Astrocyte (in vitro differentiated cells and primary cell): ENCODE measurements around the gene GSPT1. TPM values are rescaled to one million over a fixed set of nuclear protein-coding genes. Genes with fewer than 3 reads are reported as not detected.

Source experiments
- DNase-seq: peaks from one replicate; pipeline ENCODE4 v3.0.0-alpha.2; 2010; ENCODE audit warnings: low read depth
- FAIRE-seq: peaks from 2 replicates; lab custom pipeline; 2011; peaks lifted over from hg19 to GRCh38; lab: Jason Lieb, UNC
- H2AFZ ChIP-seq: 2 replicates; pipeline ENCODE4 v1.6.0; 2012; ENCODE audit warnings: low read depth, low read length, inconsistent platforms
- H3K27ac ChIP-seq: 2 replicates; pipeline ENCODE4 v1.5.1; 2011; ENCODE audit warnings: low read depth, low read length, inconsistent platforms
- H3K27me3 ChIP-seq: 2 replicates; pipeline ENCODE4 v1.6.0; 2011; ENCODE audit warnings: low read length, inconsistent platforms; ENCODE audit not compliant: insufficient read depth
- H3K36me3 ChIP-seq: 2 replicates; pipeline ENCODE4 v1.5.1; 2011; ENCODE audit warnings: low read length, inconsistent platforms; ENCODE audit not compliant: insufficient read depth
- H3K4me1 ChIP-seq: 2 replicates; pipeline ENCODE4 v1.5.1; 2011; ENCODE audit warnings: low read length, inconsistent platforms; ENCODE audit not compliant: insufficient read depth
- H3K4me2 ChIP-seq: 2 replicates; pipeline ENCODE4 v1.6.0; 2012; ENCODE audit warnings: low read length, inconsistent platforms
- H3K4me3 ChIP-seq: 2 replicates; pipeline ENCODE4 v1.5.1; 2011; ENCODE audit warnings: low read depth, mild to moderate bottlenecking, low read length, inconsistent platforms; ENCODE audit not compliant: insufficient read depth
- H3K79me2 ChIP-seq: 2 replicates; pipeline ENCODE4 v1.6.0; 2012; ENCODE audit warnings: mild to moderate bottlenecking, low read length, inconsistent platforms; ENCODE audit not compliant: insufficient read depth
- H3K9ac ChIP-seq: 2 replicates; pipeline ENCODE4 v1.6.0; 2012; ENCODE audit warnings: mild to moderate bottlenecking, low read length, inconsistent platforms
- H3K9me3 ChIP-seq: 2 replicates; pipeline ENCODE4 v1.5.1; 2012; ENCODE audit warnings: low read depth, mild to moderate bottlenecking, low read length, inconsistent platforms; ENCODE audit not compliant: insufficient read depth
- H4K20me1 ChIP-seq: 2 replicates; pipeline ENCODE4 v1.6.0; 2012; ENCODE audit warnings: low read length, inconsistent platforms; ENCODE audit not compliant: insufficient read depth
- H3K27ac Mint-ChIP-seq: one replicate; pipeline ENCODE4 v1.8.0; 2021; ENCODE audit warnings: mild to moderate bottlenecking, mixed read lengths; ENCODE audit not compliant: unreplicated experiment
- H3K27me3 Mint-ChIP-seq: one replicate; pipeline ENCODE4 v1.8.0; 2021; ENCODE audit warnings: low read depth, mixed read lengths; ENCODE audit not compliant: unreplicated experiment
- H3K36me3 Mint-ChIP-seq: one replicate; pipeline ENCODE4 v1.8.0; 2021; ENCODE audit warnings: low read depth, mixed read lengths; ENCODE audit not compliant: unreplicated experiment
- H3K4me1 Mint-ChIP-seq: one replicate; pipeline ENCODE4 v1.8.0; 2021; ENCODE audit warnings: low read depth, mixed read lengths; ENCODE audit not compliant: unreplicated experiment
- H3K4me3 Mint-ChIP-seq: one replicate; pipeline ENCODE4 v1.8.0; 2021; ENCODE audit warnings: mild to moderate bottlenecking, moderate library complexity, mixed read lengths; ENCODE audit not compliant: unreplicated experiment
- H3K9me3 Mint-ChIP-seq: one replicate; pipeline ENCODE4 v1.8.0; 2021; ENCODE audit warnings: mild to moderate bottlenecking, mixed read lengths; ENCODE audit not compliant: unreplicated experiment
- EZH2 ChIP-seq: IDR thresholded peaks from 2 replicates; pipeline ENCODE4 v1.6.1; 2012; ENCODE audit warnings: mild to moderate bottlenecking, low read length, inconsistent platforms; ENCODE audit not compliant: insufficient read depth
- total RNA-seq: library from RNA; stranded (reverse); gene quantifications from 2 replicates; pipeline ENCODE4 v1.2.1, GENCODE V29; 2021
- TF ChIP-seq, protein P1 (sequence below): IDR thresholded peaks from 2 replicates; pipeline ENCODE4 v1.5.1; 2011; ENCODE audit warnings: low read depth, mild to moderate bottlenecking, inconsistent platforms, low read length, moderate library complexity; ENCODE audit not compliant: insufficient read depth

Gene GSPT1
- total RNA-seq, 1 donor from 2014 or later: 173 TPM

GRCh38 chr16:11893571-11893970 lies 22.2 kb downstream of the GSPT1 start:
- no peak overlapping the region for H3K4me2 ChIP-seq
- peaks cover 53% of the 10 kb centered on the region for H3K79me2 ChIP-seq
- H3K4me1 Mint-ChIP-seq: peaks cover 13% of the 10 kb centered on the region

GRCh38 chr16:11892761-11893160 lies 23.0 kb downstream of the GSPT1 start:
- H3K36me3 Mint-ChIP-seq: peaks cover 4% of the 10 kb centered on the region
- FAIRE-seq: no peak
- DNase-seq: no peak
- H3K4me1 ChIP-seq: peaks cover 10% of the 10 kb centered on the region
- no peak overlapping the region for H3K4me3 Mint-ChIP-seq
- no peak overlapping the region for H3K9ac ChIP-seq
- H3K27me3 ChIP-seq: no peaks in the 10 kb centered on the region
- no peak overlapping the region for H2AFZ ChIP-seq
- peaks cover 45% of the 10 kb centered on the region for H3K79me2 ChIP-seq
- H3K9me3 Mint-ChIP-seq: no peaks in the 10 kb centered on the region
- peaks cover 11% of the 10 kb centered on the region for H3K4me1 Mint-ChIP-seq
- H3K4me3 ChIP-seq: no peak overlapping the region
- peaks cover 30% of the 10 kb centered on the region for H4K20me1 ChIP-seq
- no peaks in the 10 kb centered on the region for H3K27me3 Mint-ChIP-seq
- no peak overlapping the region for H3K27ac Mint-ChIP-seq
- no peak overlapping the region for H3K27ac ChIP-seq
- H3K36me3 ChIP-seq: peaks cover 26% of the 10 kb centered on the region
- no peak overlapping the region for H3K4me2 ChIP-seq
- TF ChIP-seq, protein P1, sequence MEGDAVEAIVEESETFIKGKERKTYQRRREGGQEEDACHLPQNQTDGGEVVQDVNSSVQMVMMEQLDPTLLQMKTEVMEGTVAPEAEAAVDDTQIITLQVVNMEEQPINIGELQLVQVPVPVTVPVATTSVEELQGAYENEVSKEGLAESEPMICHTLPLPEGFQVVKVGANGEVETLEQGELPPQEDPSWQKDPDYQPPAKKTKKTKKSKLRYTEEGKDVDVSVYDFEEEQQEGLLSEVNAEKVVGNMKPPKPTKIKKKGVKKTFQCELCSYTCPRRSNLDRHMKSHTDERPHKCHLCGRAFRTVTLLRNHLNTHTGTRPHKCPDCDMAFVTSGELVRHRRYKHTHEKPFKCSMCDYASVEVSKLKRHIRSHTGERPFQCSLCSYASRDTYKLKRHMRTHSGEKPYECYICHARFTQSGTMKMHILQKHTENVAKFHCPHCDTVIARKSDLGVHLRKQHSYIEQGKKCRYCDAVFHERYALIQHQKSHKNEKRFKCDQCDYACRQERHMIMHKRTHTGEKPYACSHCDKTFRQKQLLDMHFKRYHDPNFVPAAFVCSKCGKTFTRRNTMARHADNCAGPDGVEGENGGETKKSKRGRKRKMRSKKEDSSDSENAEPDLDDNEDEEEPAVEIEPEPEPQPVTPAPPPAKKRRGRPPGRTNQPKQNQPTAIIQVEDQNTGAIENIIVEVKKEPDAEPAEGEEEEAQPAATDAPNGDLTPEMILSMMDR: no peak
- TF ChIP-seq EZH2: no peak
- no peaks in the 10 kb centered on the region for H3K9me3 ChIP-seq

More at GRCh38 chr16:11893571-11893970, 22.2 kb downstream of the GSPT1 start:
- H3K27me3 Mint-ChIP-seq: no peaks in the 10 kb centered on the region
- TF ChIP-seq EZH2: no peak
- TF ChIP-seq, protein P1: no peak
- Histone ChIP-seq H3K36me3 (peaks cover 26% of the 10 kb centered on the region), H3K9ac (no peak overlapping the region), H3K4me3 (no peak overlapping the region), H3K27ac (no peak overlapping the region), H3K27me3 (no peaks in the 10 kb centered on the region), H4K20me1 (peaks cover 38% of the 10 kb centered on the region), H3K9me3 (no peaks in the 10 kb centered on the region), H2AFZ (no peak overlapping the region), H3K4me1 (peaks cover 10% of the 10 kb centered on the region)
- H3K36me3 Mint-ChIP-seq: peaks cover 4% of the 10 kb centered on the region
- no peak overlapping the region for H3K4me3 Mint-ChIP-seq
- DNase-seq (no peak), FAIRE-seq (no peak)
- H3K9me3 Mint-ChIP-seq: no peaks in the 10 kb centered on the region
- no peak overlapping the region for H3K27ac Mint-ChIP-seq

DNA sequence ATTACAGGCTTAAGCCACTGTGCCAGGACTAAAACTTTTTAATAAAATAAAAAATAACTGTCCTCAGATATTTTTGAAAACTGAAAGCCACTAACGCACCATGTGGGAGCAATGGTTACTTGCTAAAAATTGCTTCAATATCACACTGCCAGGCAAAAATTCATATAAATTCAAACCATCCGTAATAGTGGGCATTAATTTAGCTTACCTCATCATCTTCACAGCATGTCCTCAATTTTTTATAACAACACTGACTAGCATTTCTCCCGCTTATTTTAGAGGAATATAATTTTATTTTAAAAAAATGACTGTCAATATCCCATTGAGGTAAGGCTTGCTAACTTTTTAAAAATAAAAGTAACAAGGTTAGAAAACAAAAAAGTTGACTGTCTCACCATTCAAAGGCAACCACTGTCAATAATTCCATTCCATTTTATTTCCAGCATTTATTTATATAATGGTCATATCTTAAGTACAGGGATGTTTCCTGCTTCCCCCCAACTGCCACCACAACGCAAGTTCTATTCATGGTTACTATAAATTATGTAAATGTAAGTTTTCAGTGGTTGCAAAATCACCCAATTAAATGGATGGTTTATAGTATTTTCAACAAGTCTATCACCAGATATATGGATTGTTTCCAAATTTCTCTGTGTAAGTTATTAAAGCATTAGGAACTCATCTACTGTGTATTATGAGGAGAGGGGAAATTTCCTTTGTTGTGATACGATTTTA lies 25.4 kb downstream of the GSPT1 start:
- Histone ChIP-seq H3K36me3 (peaks cover 48% of the 10 kb centered on the region), H3K79me2 (peaks cover 31% of the 10 kb centered on the region)
- H3K27me3 Mint-ChIP-seq: no peaks in the 10 kb centered on the region

More for the DNA sequence above, 25.4 kb downstream of the GSPT1 start:
- TF ChIP-seq EZH2: no peak
- TF ChIP-seq, protein P1: no peak
- H4K20me1 ChIP-seq: peaks cover 9% of the 10 kb centered on the region
- H3K27me3 ChIP-seq: no peaks in the 10 kb centered on the region
- H3K36me3 Mint-ChIP-seq: peaks cover 4% of the 10 kb centered on the region
- H2AFZ ChIP-seq: no peak overlapping the region
- H3K9me3 ChIP-seq: no peaks in the 10 kb centered on the region
- H3K27ac Mint-ChIP-seq: no peak overlapping the region
- no peaks in the 10 kb centered on the region for H3K4me1 Mint-ChIP-seq
- H3K4me3 Mint-ChIP-seq: no peak overlapping the region
- no peaks in the 10 kb centered on the region for H3K4me1 ChIP-seq
- no peak overlapping the region for H3K27ac ChIP-seq
- H3K9me3 Mint-ChIP-seq: no peaks in the 10 kb centered on the region
- H3K9ac ChIP-seq: no peak overlapping the region
- H3K4me2 ChIP-seq: no peak overlapping the region
- FAIRE-seq: no peak
- no peak for DNase-seq
- H3K4me3 ChIP-seq: no peak overlapping the region
